NCI-H187 treated with DMSO at 0.1 percent for 48 hours (cell line): Measurements from ENCODE around the gene CORO1C.

Experiments
- DNase-seq: peaks from one replicate; lab custom pipeline; 2025; lab: John Stamatoyannopoulos, UW

CORO1C gene

DNA sequence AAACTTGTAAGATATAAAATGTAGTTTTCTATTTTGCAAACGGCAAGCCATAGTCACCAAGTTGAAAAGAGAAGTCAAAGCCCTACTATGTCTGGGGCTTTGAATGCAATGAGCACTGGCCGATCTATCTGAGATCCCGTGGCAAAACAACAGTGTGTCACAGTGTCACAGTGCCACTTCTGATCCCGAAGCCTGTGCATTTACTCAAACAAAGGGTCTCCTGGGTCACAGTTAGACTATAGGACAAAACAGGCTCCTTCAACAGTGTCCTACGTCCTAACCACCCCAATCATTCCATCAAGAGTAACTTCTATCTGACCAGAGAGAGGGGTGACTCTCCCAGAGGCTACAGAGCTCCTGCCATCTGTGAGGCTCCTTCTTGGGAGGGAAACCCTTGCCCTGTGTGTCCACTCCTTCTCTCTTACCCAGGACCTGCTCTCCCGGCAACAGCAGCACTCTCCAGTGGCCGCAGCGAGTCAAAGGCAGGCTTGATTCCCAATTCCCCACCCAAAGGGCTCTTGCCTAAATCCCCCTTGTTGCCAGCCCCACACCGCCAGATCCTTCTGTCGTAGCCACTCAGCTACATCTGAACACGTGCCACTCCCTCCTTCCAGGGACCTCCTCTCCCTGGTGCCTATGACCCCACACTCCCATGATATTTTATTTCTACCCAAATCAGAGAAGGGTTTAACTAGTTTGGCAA lies 83.6 kb downstream of the CORO1C start:
- no peak for DNase-seq

GRCh38 chr12:108646600-108647579 lies 84.4 kb downstream of the CORO1C start:
- no peak for DNase-seq

- no peak for DNase-seq
Measured at GRCh38 chr12:108645686-108646599, 85.4 kb downstream of the CORO1C start.

- DNase-seq = no peak
Measured at GRCh38 chr12:108644811-108645120, 86.6 kb downstream of the CORO1C start.

- DNase-seq = no peak
Measured at GRCh38 chr12:108643941-108644810, 87.1 kb downstream of the CORO1C start.

GRCh38 chr12:108642899-108643654 lies 88.2 kb downstream of the CORO1C start:
- no peak for DNase-seq

DNA sequence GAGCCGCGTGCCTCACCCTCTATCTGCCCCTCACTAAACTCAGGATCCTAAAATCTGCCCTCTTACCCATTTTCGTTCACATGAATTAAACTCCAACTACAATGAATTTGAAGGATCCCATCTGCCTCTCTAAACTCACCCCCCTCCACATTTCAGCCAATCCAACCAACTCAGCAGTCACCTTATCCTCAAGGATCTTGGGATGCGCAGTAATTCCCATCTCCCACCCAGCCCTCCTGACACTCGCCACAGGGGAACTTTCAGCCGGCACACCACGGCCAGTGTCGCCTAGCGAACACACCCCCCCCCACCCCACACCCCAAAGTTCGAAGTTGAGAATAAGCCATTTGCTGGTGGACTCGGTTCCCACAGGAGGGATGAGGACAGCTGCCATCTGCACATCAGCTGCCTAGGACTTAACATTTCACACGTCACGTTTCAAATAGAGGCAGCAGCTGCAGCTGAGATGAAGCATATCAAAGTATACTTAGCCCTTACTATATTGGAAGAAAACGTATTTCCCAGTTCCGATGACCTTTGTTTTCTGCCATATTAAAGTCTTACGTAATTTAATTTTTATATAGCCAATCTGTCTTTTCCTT lies 88.9 kb downstream of the CORO1C start:
- DNase-seq = peak; percentile 86

- no peak for DNase-seq
Measured at GRCh38 chr12:108641446-108642268, 89.7 kb downstream of the CORO1C start.

DNA sequence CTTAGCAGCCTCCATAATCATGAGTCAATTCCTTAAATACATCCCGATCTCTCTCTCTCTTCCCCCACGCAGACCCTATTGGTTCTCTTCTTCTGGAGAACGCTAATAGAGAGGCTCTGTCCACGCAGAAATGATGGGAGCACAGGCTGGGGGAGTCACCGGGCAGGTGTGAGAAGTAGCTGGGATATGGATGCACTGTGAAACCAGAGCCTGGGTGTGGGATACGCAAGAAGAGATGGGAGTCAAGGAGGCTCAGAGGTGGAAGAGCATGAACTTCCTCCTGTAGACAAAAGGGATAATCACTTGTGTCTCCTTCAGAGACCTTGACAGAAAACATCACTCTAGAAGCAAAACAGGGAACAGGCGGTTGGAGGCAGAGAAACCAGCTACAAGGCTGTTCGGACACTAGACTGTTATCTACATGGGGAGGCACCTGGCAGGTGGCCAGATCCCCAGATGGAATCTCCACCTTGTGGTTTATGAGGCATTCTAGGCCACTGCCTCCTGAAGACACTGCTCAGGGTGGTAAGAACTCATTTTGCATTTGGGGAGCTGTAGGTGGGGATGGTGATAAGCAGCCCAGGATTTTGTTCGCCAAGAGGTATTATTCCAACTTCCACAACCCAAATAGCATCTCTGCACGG lies 90.4 kb downstream of the CORO1C start:
- peak; percentile 58 for DNase-seq

- no peak for DNase-seq
Measured at GRCh38 chr12:108638997-108639822, 92.1 kb downstream of the CORO1C start.

DNA sequence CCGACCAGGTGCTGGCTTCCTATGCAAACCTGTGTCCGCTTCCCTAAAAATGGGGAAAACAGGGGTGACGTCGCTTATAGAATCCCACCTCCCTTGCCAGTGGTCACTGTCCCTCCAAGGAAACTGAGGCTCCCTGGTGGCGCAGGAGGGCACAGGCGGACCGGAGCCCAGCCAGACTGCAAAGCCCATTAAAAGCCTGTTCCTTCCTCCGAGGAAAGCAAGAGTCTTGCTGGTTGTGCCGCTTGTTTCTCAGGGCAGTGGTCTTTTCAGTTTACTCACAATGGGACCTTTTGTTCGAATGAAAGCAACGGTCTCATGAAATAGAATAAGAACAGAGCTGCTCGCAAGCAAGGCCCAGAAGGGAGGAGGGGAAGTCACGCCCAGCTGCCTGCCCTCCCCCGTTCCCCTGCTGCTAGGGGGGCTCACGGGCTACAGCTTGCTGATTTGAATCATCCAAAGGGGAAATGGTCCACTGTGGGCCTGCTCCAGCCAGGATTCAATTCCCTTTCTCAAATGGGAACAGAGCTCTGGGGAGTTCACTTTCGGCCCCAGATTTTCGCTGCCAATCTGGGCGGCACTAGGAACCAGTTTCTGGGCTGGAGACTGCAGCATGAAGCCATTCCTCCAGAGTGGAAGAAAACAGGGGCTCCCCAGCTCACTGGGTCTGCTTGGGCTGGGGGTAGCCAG lies 93.0 kb downstream of the CORO1C start:
- DNase-seq = no peak

- DNase-seq = no peak
Measured at GRCh38 chr12:108637222-108637971, 93.9 kb downstream of the CORO1C start.

DNA sequence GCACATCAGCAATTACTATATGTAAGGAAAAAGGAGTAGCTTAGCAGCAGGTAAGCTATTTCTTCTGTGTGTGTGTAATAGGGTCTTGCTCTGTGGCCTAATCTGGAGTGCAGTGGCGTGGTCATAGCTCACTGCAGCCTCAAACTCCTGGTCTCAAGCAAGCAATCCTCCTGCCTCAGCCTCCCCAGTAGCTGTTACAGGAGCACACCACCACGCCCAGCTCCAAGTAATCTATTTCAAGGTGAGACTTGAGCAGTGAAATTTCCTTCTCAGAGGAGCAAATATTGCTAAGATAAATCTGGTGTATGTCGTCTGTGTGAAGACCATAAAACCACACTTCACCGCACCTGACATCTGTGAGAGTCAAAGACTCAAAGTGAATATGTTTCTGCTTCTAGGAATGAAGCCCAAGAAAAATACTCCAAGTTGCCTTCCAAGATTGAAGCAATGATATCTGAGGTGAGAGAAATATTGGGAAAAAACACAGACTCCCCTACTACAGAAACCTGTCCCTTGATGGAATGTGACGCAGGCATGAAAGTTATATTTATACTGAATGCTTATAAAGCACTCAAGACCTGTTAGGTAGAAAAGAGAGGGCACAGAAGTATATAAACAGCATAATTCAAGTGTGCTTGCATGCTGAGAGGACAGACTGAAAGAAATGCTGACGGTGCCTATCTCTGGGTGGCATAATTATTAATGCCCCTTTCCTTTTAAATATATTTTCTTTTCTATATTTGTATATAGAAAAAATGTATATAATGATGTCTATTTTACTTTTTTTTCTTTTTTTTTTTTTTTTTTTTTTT lies 95.1 kb downstream of the CORO1C start:
- DNase-seq = peak; percentile 13

- DNase-seq = peak; percentile 8
Measured at GRCh38 chr12:108635201-108635996, 95.9 kb downstream of the CORO1C start.

DNA sequence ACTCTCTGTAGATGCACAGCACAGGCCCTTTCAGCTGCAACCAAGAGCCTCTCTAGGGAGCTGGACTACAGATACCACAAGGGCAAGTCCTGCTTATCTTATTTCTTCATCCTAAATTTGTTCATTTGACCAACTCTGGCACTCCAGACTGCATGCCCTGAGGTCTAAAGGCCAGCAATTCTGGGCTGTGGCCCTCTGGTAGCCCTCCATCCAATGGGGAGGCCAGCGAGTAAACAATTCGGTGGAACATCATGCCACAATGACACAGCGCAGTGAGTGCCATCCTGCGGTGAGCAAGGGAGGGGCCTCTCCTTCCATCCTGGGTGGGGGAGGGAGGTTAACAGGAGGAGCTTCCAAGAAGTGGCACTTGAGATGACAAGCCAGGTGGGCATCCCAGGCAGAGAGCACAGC lies 97.0 kb downstream of the CORO1C start:
- DNase-seq = peak; percentile 66
